ENCODE data around the gene CCDC152. TPM values are rescaled to one million over a fixed set of nuclear protein-coding genes. Genes with fewer than 3 reads are reported as not detected.
A peak's percentile ranks its signal among the peaks of the same experiment; 100 is the strongest.

CCDC152 gene
- total and polyA plus RNA-seq, 2 of the 13 experiments (the other 11 are each of a cell fraction or from before 2014, with no cell fraction given) = 0.20 to 0.36 TPM

- no peak for TF ChIP-seq ZNF142 (CRISPR knock-in tag; IDR thresholded peaks at IDR 0.05)
- no peak for TF ChIP-seq ZBTB1 (CRISPR knock-in tag; IDR thresholded peaks at IDR 0.05; ENCODE audit: borderline replicate concordance)
- TF ChIP-seq ZNF3 (CRISPR knock-in tag; IDR thresholded peaks at IDR 0.05) = no peak
- TF ChIP-seq SALL1 (CRISPR knock-in tag; IDR thresholded peaks at IDR 0.05) = peak; percentile 64
- no peak for TF ChIP-seq CCAR2 (optimal IDR thresholded peaks at IDR 0.05; ENCODE audit: low read depth, low read length)
- TF ChIP-seq ZBTB33 (CRISPR knock-in tag; IDR thresholded peaks at IDR 0.05) = peak; percentile 46; the same call in 1 of the 2 replicates
- TF ChIP-seq, protein P1, sequence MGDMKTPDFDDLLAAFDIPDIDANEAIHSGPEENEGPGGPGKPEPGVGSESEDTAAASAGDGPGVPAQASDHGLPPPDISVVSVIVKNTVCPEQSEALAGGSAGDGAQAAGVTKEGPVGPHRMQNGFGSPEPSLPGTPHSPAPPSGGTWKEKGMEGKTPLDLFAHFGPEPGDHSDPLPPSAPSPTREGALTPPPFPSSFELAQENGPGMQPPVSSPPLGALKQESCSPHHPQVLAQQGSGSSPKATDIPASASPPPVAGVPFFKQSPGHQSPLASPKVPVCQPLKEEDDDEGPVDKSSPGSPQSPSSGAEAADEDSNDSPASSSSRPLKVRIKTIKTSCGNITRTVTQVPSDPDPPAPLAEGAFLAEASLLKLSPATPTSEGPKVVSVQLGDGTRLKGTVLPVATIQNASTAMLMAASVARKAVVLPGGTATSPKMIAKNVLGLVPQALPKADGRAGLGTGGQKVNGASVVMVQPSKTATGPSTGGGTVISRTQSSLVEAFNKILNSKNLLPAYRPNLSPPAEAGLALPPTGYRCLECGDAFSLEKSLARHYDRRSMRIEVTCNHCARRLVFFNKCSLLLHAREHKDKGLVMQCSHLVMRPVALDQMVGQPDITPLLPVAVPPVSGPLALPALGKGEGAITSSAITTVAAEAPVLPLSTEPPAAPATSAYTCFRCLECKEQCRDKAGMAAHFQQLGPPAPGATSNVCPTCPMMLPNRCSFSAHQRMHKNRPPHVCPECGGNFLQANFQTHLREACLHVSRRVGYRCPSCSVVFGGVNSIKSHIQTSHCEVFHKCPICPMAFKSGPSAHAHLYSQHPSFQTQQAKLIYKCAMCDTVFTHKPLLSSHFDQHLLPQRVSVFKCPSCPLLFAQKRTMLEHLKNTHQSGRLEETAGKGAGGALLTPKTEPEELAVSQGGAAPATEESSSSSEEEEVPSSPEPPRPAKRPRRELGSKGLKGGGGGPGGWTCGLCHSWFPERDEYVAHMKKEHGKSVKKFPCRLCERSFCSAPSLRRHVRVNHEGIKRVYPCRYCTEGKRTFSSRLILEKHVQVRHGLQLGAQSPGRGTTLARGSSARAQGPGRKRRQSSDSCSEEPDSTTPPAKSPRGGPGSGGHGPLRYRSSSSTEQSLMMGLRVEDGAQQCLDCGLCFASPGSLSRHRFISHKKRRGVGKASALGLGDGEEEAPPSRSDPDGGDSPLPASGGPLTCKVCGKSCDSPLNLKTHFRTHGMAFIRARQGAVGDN (CRISPR knock-in tag; IDR thresholded peaks at IDR 0.05) = peak; percentile 78
- no peak for TF ChIP-seq TIGD3 (CRISPR knock-in tag; IDR thresholded peaks at IDR 0.05; ENCODE audit: borderline replicate concordance)
- no peak for TF ChIP-seq ZNF552 (CRISPR knock-in tag; IDR thresholded peaks at IDR 0.05; ENCODE audit: borderline replicate concordance)
- TF ChIP-seq ZNF761 (CRISPR knock-in tag; conservative IDR thresholded peaks at IDR 0.05) = no peak
- no peak for TF ChIP-seq MYNN (CRISPR knock-in tag; IDR thresholded peaks at IDR 0.05; ENCODE audit: low read depth)
- TF ChIP-seq ARID2 (CRISPR knock-in tag; IDR thresholded peaks at IDR 0.05; ENCODE audit: borderline replicate concordance) = no peak
- TF ChIP-seq MBNL3 (CRISPR knock-in tag; conservative IDR thresholded peaks at IDR 0.05) = no peak
- TF ChIP-seq HMGA1 (CRISPR knock-in tag; conservative IDR thresholded peaks at IDR 0.05) = no peak
- no peak for TF ChIP-seq SAFB2 (CRISPR knock-in tag; IDR thresholded peaks at IDR 0.05; ENCODE audit: borderline replicate concordance, low read depth)
Measured at GRCh38 chr5:42813533-42813932, 56.9 kb downstream of the CCDC152 start (continued).

All from HepG2 (cell line).